ENCODE data around the gene NFIA.
"Not testable (repeated sequence)": the region's sequence is repeated elsewhere in the genome, so short reads cannot be mapped to it uniquely, and the experiment has no call there.

The NFIA gene

GRCh38 chr1:61457526-61458040 is 375.2 kb downstream of the NFIA start:
- no peak for DNase-seq (ENCODE audit: low spot score)

GRCh38 chr1:61459345-61459744 is 377.0 kb downstream of the NFIA start:
- no peak for DNase-seq (ENCODE audit: low spot score)

GRCh38 chr1:61460191-61460590 is 377.8 kb downstream of the NFIA start:
- DNase-seq (ENCODE audit: low spot score): no peak

GRCh38 chr1:61461406-61462384 is 379.3 kb downstream of the NFIA start:
- DNase-seq (ENCODE audit: low spot score): no peak

GRCh38 chr1:61462628-61463027 is 380.3 kb downstream of the NFIA start:
- DNase-seq (ENCODE audit: low spot score): no peak

GRCh38 chr1:61463220-61463619 is 380.9 kb downstream of the NFIA start:
- DNase-seq (ENCODE audit: low spot score): no peak

GRCh38 chr1:61467836-61468235 is 385.5 kb downstream of the NFIA start:
- DNase-seq (ENCODE audit: low spot score): not testable (repeated sequence)

GRCh38 chr1:61469365-61469764 is 387.0 kb downstream of the NFIA start:
- no peak for DNase-seq (ENCODE audit: low spot score)

- DNase-seq (ENCODE audit: low spot score): no peak
Measured at GRCh38 chr1:61472876-61473275, 390.5 kb downstream of the NFIA start.

GRCh38 chr1:61474269-61474817 is 392.0 kb downstream of the NFIA start:
- DNase-seq (ENCODE audit: low spot score): no peak

GRCh38 chr1:61474963-61475362 is 392.6 kb downstream of the NFIA start:
- no peak for DNase-seq (ENCODE audit: low spot score)

GRCh38 chr1:61477301-61477700 is 394.9 kb downstream of the NFIA start:
- no peak for DNase-seq (ENCODE audit: low spot score)

GRCh38 chr1:61480273-61480935 is 398.0 kb downstream of the NFIA start:
- no peak for DNase-seq (ENCODE audit: low spot score)

GRCh38 chr1:61481315-61481715 is 399.0 kb downstream of the NFIA start:
- DNase-seq (ENCODE audit: low spot score): no peak

- no peak for DNase-seq (ENCODE audit: low spot score)
Measured at GRCh38 chr1:61482170-61482734, 399.9 kb downstream of the NFIA start.

GRCh38 chr1:61486783-61487536 is 404.6 kb downstream of the NFIA start:
- DNase-seq (ENCODE audit: low spot score): no peak

- no peak for DNase-seq (ENCODE audit: low spot score)
Measured at GRCh38 chr1:61487801-61488200, 405.4 kb downstream of the NFIA start.

- DNase-seq (ENCODE audit: low spot score): no peak
Measured at GRCh38 chr1:61490924-61491323, 408.6 kb downstream of the NFIA start.

- no peak for DNase-seq (ENCODE audit: low spot score)
Measured at GRCh38 chr1:61491497-61491896, 409.1 kb downstream of the NFIA start.

- DNase-seq (ENCODE audit: low spot score): no peak
Measured at GRCh38 chr1:61494000-61494399, 411.6 kb downstream of the NFIA start.

- DNase-seq (ENCODE audit: low spot score): no peak
Measured at GRCh38 chr1:61496501-61496900, 414.1 kb downstream of the NFIA start.

GRCh38 chr1:61497013-61497412 is 414.7 kb downstream of the NFIA start:
- DNase-seq (ENCODE audit: low spot score): no peak

Measured in CD4-positive, alpha-beta T cell treated with Interleukin-2 at 100 ng/mL for 4 hours (primary cell).